ENCODE measurements around the gene THOC2. TPM values are rescaled to one million over a fixed set of nuclear protein-coding genes. Genes with fewer than 3 reads are reported as not detected.

The THOC2 gene
- total RNA-seq, 2 experiments from 2014 or later: 61.1 to 62.8 TPM

DNA sequence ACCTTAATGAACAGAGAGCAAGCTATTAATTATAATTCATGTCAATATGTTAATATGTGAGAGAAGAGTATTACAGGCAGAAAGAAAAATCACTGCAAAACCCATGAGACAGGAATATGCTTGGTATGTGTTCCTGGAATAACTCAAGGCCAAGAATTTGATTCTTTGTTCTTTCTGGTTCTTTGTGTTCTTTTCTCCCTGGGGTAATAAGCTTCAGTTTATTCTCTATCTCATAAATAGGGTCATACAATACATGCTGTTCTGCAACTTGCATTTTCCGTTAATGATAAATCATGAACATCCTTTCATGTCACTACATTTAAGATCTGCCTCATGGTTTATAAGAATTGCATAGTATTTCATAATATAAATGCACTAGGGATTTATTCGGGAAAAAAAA, 16.8 kb upstream of the THOC2 start:
- Histone ChIP-seq H3K27ac (ENCODE audit: low read depth in 1 of 2, low read length in 2 of 2) (no peak overlapping the region), H3K4me3 (ENCODE audit: low read length) (no peak overlapping the region), H3K27me3 (ENCODE audit: control insufficient read depth in 1 of 2, insufficient read depth in 2 of 2, low read length in 2 of 2) (no peaks in the 10 kb centered on the region), H3K4me1 (ENCODE audit: insufficient read depth, low read length) (no peaks in the 10 kb centered on the region), H3K36me3 (ENCODE audit: insufficient read depth, low read length) (no peaks in the 10 kb centered on the region), H3K9me3 (ENCODE audit: control insufficient read depth in 1 of 2, insufficient read depth in 1 of 2, low read length in 2 of 2) (no peaks in the 10 kb centered on the region)
- intact Hi-C loops (cut with DNase I, micrococcal nuclease): no loop called here
- TF ChIP-seq, protein P1, sequence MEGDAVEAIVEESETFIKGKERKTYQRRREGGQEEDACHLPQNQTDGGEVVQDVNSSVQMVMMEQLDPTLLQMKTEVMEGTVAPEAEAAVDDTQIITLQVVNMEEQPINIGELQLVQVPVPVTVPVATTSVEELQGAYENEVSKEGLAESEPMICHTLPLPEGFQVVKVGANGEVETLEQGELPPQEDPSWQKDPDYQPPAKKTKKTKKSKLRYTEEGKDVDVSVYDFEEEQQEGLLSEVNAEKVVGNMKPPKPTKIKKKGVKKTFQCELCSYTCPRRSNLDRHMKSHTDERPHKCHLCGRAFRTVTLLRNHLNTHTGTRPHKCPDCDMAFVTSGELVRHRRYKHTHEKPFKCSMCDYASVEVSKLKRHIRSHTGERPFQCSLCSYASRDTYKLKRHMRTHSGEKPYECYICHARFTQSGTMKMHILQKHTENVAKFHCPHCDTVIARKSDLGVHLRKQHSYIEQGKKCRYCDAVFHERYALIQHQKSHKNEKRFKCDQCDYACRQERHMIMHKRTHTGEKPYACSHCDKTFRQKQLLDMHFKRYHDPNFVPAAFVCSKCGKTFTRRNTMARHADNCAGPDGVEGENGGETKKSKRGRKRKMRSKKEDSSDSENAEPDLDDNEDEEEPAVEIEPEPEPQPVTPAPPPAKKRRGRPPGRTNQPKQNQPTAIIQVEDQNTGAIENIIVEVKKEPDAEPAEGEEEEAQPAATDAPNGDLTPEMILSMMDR (IDR thresholded peaks at IDR 0.05): no peak
- DNase-seq (no peak), ATAC-seq (ENCODE audit: poor library complexity) (no peak)
- Mint-ChIP-seq H3K4me1 (ENCODE audit: low read depth) (no peaks in the 10 kb centered on the region), H3K36me3 (ENCODE audit: low read depth) (no peaks in the 10 kb centered on the region), H3K9me3 (no peaks in the 10 kb centered on the region), H3K4me3 (no peak overlapping the region), H3K27me3 (no peaks in the 10 kb centered on the region), H3K27ac (no peak overlapping the region)
- CTCF ChIA-PET: no interaction called here
- POLR2A ChIA-PET: no interaction called here

DNA sequence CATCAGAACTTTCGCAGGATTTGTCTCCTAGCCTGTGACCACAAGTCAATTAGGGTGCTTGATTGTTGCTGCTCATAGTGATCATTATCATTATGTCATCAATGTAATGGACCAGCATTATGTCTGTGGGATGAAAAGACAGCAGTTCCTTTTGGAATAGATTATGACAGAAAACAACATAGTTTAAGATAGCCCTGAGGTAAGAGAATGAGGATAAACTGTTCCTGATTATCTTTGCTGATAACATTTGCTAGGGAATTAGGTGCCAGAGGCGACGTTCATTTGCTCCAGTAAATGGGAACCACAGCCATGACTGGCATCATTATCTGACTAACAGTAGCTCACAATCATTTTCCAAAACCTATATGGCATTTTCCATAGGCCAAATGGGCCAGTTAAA, 12.7 kb upstream of the THOC2 start:
- ChIA-PET CTCF (no interaction called here), POLR2A (no interaction called here)
- no peaks in the 10 kb centered on the region for H3K4me1 Mint-ChIP-seq (ENCODE audit: low read depth)
- ATAC-seq (ENCODE audit: poor library complexity) (no peak), DNase-seq (no peak)
- Histone ChIP-seq H3K36me3 (ENCODE audit: insufficient read depth, low read length) (no peaks in the 10 kb centered on the region), H3K4me1 (ENCODE audit: insufficient read depth, low read length) (no peaks in the 10 kb centered on the region), H3K9me3 (ENCODE audit: control insufficient read depth in 1 of 2, insufficient read depth in 1 of 2, low read length in 2 of 2) (no peaks in the 10 kb centered on the region), H3K27ac (ENCODE audit: low read depth in 1 of 2, low read length in 2 of 2) (no peak overlapping the region), H3K27me3 (ENCODE audit: control insufficient read depth in 1 of 2, insufficient read depth in 2 of 2, low read length in 2 of 2) (no peaks in the 10 kb centered on the region), H3K4me3 (ENCODE audit: low read length) (no peak overlapping the region)
- H3K27ac Mint-ChIP-seq: no peak overlapping the region
- intact Hi-C loops (cut with DNase I, micrococcal nuclease): no loop called here
- no peaks in the 10 kb centered on the region for H3K27me3 Mint-ChIP-seq
- H3K36me3 Mint-ChIP-seq (ENCODE audit: low read depth): no peaks in the 10 kb centered on the region
- TF ChIP-seq, protein P1 (IDR thresholded peaks at IDR 0.05): no peak
- H3K9me3 Mint-ChIP-seq: no peaks in the 10 kb centered on the region
- no peak overlapping the region for H3K4me3 Mint-ChIP-seq

DNA sequence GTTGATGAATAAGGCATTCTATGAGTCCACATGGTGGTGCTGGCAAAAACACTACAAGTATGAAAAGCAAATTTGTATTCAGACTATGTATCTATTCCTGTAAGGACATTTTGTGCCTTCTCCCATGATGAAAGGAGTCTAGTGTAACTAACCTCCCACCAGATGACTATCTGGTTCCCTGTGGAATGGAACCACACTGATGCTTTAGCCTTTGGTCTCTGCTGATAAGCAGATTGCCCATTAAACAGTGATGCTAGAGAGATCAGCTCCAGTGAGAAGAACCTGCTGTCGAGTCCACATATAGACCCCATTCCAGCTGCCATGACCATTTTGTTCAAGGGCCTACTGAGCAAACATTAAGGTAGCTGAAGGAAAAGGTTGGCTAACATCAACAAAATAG, 10.5 kb upstream of the THOC2 start:
- no peaks in the 10 kb centered on the region for H3K4me1 Mint-ChIP-seq (ENCODE audit: low read depth)
- intact Hi-C loops (cut with DNase I, micrococcal nuclease): no loop called here
- no peaks in the 10 kb centered on the region for H3K27me3 Mint-ChIP-seq
- H3K36me3 Mint-ChIP-seq (ENCODE audit: low read depth): no peaks in the 10 kb centered on the region
- DNase-seq (no peak), ATAC-seq (ENCODE audit: poor library complexity) (no peak)
- Histone ChIP-seq H3K36me3 (ENCODE audit: insufficient read depth, low read length) (no peaks in the 10 kb centered on the region), H3K27ac (ENCODE audit: low read depth in 1 of 2, low read length in 2 of 2) (no peak overlapping the region), H3K4me1 (ENCODE audit: insufficient read depth, low read length) (no peaks in the 10 kb centered on the region), H3K4me3 (ENCODE audit: low read length) (no peak overlapping the region), H3K9me3 (ENCODE audit: control insufficient read depth in 1 of 2, insufficient read depth in 1 of 2, low read length in 2 of 2) (no peaks in the 10 kb centered on the region), H3K27me3 (ENCODE audit: control insufficient read depth in 1 of 2, insufficient read depth in 2 of 2, low read length in 2 of 2) (no peaks in the 10 kb centered on the region)
- TF ChIP-seq, protein P1 (IDR thresholded peaks at IDR 0.05): no peak
- no peak overlapping the region for H3K4me3 Mint-ChIP-seq
- H3K27ac Mint-ChIP-seq: no peak overlapping the region
- no peaks in the 10 kb centered on the region for H3K9me3 Mint-ChIP-seq
- POLR2A ChIA-PET: no interaction called here
- CTCF ChIA-PET: interaction anchor here (0.6 kb wide), 1 partner anchor 217 kb away, joined by 5 read pairs; no protein-coding TSS in a partner anchor

Data from CD4-positive, alpha-beta T cell (primary cell).